Mesothelial cell of epicardium (in vitro differentiated cells): ENCODE measurements around the gene GRM2. TPM values are rescaled to one million over a fixed set of nuclear protein-coding genes. Genes with fewer than 3 reads are reported as not detected.

Experiments
- DNase-seq, 2 experiments: peaks; one replicate each; pipeline ENCODE4 v3.0.0; 2021; ENCODE audit warnings: low spot score in 2 of 2; ENCODE audit not compliant: unreplicated experiment in 2 of 2
- H3K27ac Mint-ChIP-seq: 2 replicates; pipeline ENCODE4 v1.8.0; 2021; ENCODE audit warnings: mixed read lengths
- H3K27me3 Mint-ChIP-seq: 2 replicates; pipeline ENCODE4 v1.8.0; 2021; ENCODE audit warnings: low read depth, mixed read lengths
- H3K36me3 Mint-ChIP-seq: 2 replicates; pipeline ENCODE4 v1.8.0; 2021; ENCODE audit warnings: mixed read lengths
- H3K4me1 Mint-ChIP-seq: 2 replicates; pipeline ENCODE4 v1.8.0; 2021; ENCODE audit warnings: mixed read lengths
- H3K4me3 Mint-ChIP-seq: 2 replicates; pipeline ENCODE4 v1.8.0; 2021; ENCODE audit warnings: mild to moderate bottlenecking, moderate library complexity, mixed read lengths
- H3K9me3 Mint-ChIP-seq: 2 replicates; pipeline ENCODE4 v1.8.0; 2021; ENCODE audit warnings: mixed read lengths
- CTCF ChIP-seq: fragments of 200-600 bp; sonication (generic); IDR thresholded peaks from one replicate; pipeline ENCODE4 v1.5.0; 2021; ENCODE audit warnings: antibody characterized with exemption; ENCODE audit not compliant: unreplicated experiment
- total RNA-seq: library from RNA; stranded (reverse); gene quantifications from 3 replicates; pipeline ENCODE4 v1.2.1, GENCODE V29; 2021

The GRM2 gene
- total RNA-seq, 1 donor from 2014 or later: 0.98 TPM

- H3K4me1 Mint-ChIP-seq: peaks cover 5% of the 10 kb centered on the region
- H3K9me3 Mint-ChIP-seq: no peaks in the 10 kb centered on the region
- H3K4me3 Mint-ChIP-seq: no peak overlapping the region
- TF ChIP-seq CTCF: no peak
- DNase-seq: no peak
- H3K27me3 Mint-ChIP-seq: no peaks in the 10 kb centered on the region
- peaks cover 25% of the 10 kb centered on the region for H3K36me3 Mint-ChIP-seq
- no peak overlapping the region for H3K27ac Mint-ChIP-seq
Observed at GRCh38 chr3:51686056-51686455, 20.8 kb upstream of the GRM2 start.

GRCh38 chr3:51686512-51687215 lies 20.2 kb upstream of the GRM2 start:
- no peak overlapping the region for H3K4me3 Mint-ChIP-seq
- H3K36me3 Mint-ChIP-seq: peaks cover 25% of the 10 kb centered on the region
- no peak overlapping the region for H3K27ac Mint-ChIP-seq
- no peak for DNase-seq
- no peaks in the 10 kb centered on the region for H3K27me3 Mint-ChIP-seq
- H3K9me3 Mint-ChIP-seq: no peaks in the 10 kb centered on the region
- peaks cover 2% of the 10 kb centered on the region for H3K4me1 Mint-ChIP-seq
- TF ChIP-seq CTCF: no peak

- H3K27ac Mint-ChIP-seq: no peak overlapping the region
- no peak for DNase-seq
- TF ChIP-seq CTCF: no peak
Observed at GRCh38 chr3:51687431-51688205, 19.2 kb upstream of the GRM2 start.

GRCh38 chr3:51688206-51688600 lies 18.7 kb upstream of the GRM2 start:
- H3K27ac Mint-ChIP-seq: no peak overlapping the region

More at GRCh38 chr3:51687431-51688205, 19.2 kb upstream of the GRM2 start:
- Mint-ChIP-seq H3K9me3 (no peaks in the 10 kb centered on the region), H3K36me3 (peaks cover 24% of the 10 kb centered on the region), H3K4me1 (no peaks in the 10 kb centered on the region), H3K4me3 (no peak overlapping the region), H3K27me3 (no peaks in the 10 kb centered on the region)

GRCh38 chr3:51691021-51691420 lies 15.8 kb upstream of the GRM2 start:
- TF ChIP-seq CTCF: no peak
- H3K27me3 Mint-ChIP-seq: no peaks in the 10 kb centered on the region
- H3K36me3 Mint-ChIP-seq: peaks cover 14% of the 10 kb centered on the region
- no peak for DNase-seq
- H3K4me1 Mint-ChIP-seq: no peaks in the 10 kb centered on the region
- no peak overlapping the region for H3K27ac Mint-ChIP-seq
- no peak overlapping the region for H3K4me3 Mint-ChIP-seq
- H3K9me3 Mint-ChIP-seq: no peaks in the 10 kb centered on the region

More at GRCh38 chr3:51688206-51688600, 18.7 kb upstream of the GRM2 start:
- no peak for DNase-seq
- H3K9me3 Mint-ChIP-seq: no peaks in the 10 kb centered on the region
- H3K4me3 Mint-ChIP-seq: no peak overlapping the region
- no peaks in the 10 kb centered on the region for H3K4me1 Mint-ChIP-seq
- H3K36me3 Mint-ChIP-seq: peaks cover 24% of the 10 kb centered on the region
- H3K27me3 Mint-ChIP-seq: no peaks in the 10 kb centered on the region
- no peak for TF ChIP-seq CTCF
